CD4-positive, alpha-beta T cell treated with Interleukin-1 beta for 1 hour (primary cell): ENCODE results near the gene DDX24.

Experiments used
- DNase-seq, 2 donors: peaks; one replicate each; pipeline ENCODE4 v3.0.0-alpha.2; 2020 to 2022

The DDX24 gene

DNA sequence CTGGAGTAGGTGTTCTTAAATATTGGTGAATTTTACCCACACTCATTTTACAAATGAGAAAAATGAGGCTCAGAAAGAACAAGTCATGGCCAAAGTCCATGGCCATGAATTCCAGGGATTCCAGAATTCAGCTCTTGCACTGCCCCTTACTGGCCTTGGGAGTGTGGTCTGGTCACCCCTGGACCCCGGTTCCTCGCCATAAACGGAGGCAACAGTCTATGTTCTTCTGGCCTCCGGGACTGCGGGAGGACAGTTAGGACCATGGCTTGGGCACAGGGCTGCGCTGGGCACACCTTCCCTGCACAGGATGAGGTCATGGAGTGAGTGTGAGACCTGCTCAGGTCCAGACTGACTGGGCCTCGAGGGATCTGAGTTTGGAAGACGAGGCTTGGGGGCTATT is 77.0 kb downstream of the DDX24 start:
- DNase-seq: no peak

DNA sequence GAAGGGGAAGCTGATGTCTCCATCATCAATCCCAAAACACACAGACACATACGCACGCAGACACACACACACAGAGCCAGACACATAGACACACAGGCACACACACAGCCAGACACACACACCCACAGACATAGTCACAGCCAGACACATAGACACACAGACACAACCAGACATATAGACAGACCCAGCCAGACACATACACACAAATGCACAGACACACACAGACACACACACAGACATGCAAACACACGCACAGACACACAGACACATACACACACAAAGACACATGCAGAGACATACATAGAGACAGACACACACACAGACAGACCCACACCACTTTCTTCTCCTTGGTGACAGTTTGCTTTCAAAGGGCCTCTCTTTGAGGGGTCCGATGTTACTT is 77.6 kb downstream of the DDX24 start:
- DNase-seq: no peak

DNA sequence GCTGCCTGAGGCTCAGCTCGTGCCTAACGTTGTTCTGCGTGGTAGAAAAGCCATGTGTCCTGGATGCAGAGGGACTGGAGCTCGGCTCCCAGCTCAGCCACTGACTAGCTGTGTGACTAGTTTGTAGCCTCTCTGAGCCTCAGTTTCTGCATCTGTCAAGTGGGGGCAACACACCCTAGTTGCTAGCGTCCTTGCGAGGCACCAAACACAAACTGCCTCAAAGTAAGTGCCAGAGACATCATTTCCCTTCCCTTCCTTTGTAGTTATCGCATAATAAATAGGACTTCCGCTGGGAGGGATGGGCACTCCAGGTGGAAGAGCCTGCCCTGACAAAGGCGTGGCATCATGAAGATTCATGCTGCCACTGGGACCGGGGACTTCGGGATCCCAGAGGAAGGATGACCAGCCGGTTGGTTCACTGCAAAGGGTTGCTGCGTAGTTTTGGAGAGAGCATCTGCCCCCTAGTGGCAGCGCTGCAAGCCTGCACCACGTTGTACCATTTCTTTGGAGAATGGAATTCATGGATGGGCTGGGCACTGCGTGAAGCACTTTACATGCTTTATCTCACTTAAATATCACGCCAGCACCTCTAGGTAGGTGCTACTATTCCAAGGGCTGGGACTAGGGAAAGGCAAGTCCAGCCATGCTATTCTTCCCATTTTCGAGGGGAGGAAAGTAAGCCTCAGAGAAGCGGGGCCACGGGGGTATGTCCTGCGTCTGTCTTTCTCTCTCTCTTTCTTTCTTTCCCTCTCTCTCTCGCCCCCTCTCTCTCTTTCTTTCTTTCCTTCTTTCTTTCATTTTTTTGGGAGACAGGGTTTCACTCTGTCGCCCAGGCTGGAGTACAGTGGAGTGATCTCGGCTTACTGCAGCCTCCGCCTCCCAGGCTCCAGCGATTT is 79.3 kb downstream of the DDX24 start:
- DNase-seq: peak; percentile 58 to 64

DNA sequence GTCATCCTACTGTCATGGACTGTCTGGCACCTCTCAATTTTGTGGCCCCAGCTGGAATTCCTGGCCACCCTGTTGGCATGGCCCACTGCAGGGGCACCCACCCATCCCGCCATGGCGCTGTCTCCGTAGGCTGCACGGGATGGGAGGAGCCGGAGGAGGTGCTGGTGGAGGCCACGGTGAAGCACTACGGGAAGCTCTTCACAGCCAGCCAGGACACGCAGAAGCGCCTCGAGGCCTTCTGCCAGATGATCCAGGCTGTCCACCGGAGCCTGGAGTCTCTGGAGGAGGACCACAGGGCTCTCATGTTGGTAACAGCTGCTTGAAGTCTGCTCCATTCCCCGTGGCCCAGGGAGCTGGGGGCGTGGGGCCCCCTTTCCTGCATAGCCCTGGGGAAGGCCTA is 80.0 kb downstream of the DDX24 start:
- no peak for DNase-seq

DNA sequence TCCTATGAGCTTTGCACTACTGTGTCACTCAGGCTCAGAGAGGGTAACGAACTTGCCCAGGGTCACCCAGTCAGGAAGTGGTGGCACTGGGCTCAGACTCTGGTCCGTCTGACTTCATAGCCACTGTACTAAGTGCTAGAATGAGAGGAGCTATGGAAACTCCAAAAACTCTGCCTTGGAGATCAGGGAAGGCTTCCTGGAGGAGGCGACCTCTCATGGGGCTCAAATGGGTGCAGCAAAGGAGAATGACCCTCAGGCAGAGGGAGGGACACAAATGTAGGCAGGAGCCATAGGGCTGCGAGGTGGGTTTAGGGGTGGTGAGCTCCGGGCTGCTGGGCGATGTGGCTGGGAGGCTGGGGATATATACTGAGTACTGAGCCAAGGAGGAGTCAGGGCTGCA is 80.7 kb downstream of the DDX24 start:
- DNase-seq: no peak

DNA sequence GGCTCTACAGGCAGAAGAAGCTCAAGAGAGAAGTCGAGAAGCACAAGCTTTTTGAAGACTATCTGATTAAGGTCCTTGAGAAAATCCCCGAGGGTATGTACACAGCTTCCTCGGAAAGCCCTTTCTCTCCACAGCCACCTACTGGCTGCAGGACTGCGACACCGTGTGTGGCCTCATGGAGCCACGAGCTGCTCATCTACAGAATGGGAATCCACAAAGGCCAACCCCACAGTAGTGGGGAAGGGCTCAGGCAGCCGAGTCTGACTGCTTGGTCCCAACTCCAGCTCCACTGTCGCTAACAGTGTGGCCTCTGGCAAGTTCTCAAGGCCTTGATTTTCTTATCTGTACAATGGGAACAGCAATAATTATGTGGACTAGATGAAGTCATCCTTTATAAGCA is 81.4 kb downstream of the DDX24 start:
- no peak for DNase-seq

DNA sequence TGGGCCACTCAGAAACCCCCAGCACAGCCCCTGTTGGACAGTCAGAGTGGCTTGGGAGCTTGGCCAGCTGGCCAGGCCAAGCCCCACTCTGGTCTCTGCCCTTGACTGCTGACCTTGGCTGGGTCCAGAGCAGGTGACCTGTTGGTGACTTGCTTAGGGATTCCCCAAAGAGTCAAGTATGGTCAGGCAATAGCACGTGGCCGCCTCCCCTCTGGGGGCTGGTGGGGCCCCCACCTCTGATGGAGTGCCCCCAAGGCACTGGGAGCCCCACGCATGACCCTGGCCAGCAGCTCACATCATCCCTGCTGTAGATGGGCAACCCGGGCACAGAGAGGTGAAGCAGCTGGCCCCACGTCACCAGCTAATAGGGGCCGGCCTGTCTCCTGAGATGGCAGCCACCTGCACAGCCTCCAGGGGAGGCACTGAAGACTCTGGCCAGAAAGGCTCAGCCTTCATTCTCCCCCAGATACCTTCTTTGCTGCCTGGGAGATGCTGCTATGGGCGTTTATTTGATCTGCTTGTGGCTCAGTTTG is 82.1 kb downstream of the DDX24 start:
- DNase-seq: no peak
